H1 (cell line): ENCODE data around the gene STK32C. TPM values are rescaled to one million over a fixed set of nuclear protein-coding genes. Genes with fewer than 3 reads are reported as not detected.

Source experiments
- CTCF ChIA-PET: fragments of 300-600 bp; sonication (Branson Sonifier 250); formaldehyde crosslinking; loops from one replicate; lab custom pipeline; 2021; ENCODE audit not compliant: partially characterized antibody; lab: Charles Lee
- POLR2A ChIA-PET: fragments of 300-600 bp; sonication (Branson Sonifier 250); formaldehyde crosslinking; loops from one replicate; lab custom pipeline; 2021; ENCODE audit warnings: inconsistent platforms; ENCODE audit not compliant: partially characterized antibody; lab: Charles Lee
- DNase-seq, 2 experiments: peaks; one replicate each; pipeline versions ENCODE4 v3.0.0 to v3.0.0-alpha.2; 2010 to 2022; ENCODE audit warnings: low spot score in 2 of 2, low read depth in 1 of 2, mixed read lengths in 1 of 2
- FAIRE-seq: peaks from 2 replicates; lab custom pipeline; 2011; peaks lifted over from hg19 to GRCh38; lab: Jason Lieb, UNC
- H2AFZ ChIP-seq: 2 replicates; pipeline ENCODE4 v1.8.1; 2012; ENCODE audit warnings: low read length, inconsistent platforms
- H2AK5ac ChIP-seq: 2 replicates; pipeline ENCODE4 v1.6.1; 2013; ENCODE audit warnings: low read depth, low read length
- H2BK120ac ChIP-seq: replicated peaks from 2 replicates; pipeline ENCODE3; 2013; ENCODE audit warnings: low read depth, low read length, inconsistent platforms
- H2BK12ac ChIP-seq: 2 replicates; pipeline ENCODE4 v1.6.1; 2013; ENCODE audit warnings: low read depth, low read length
- H2BK15ac ChIP-seq: 2 replicates; pipeline ENCODE4 v1.6.1; 2013; ENCODE audit warnings: low read length
- H2BK20ac ChIP-seq: 2 replicates; pipeline ENCODE4 v1.6.1; 2013; ENCODE audit warnings: low read length
- H2BK5ac ChIP-seq: 2 replicates; pipeline ENCODE4 v1.6.1; 2013; ENCODE audit warnings: low read depth, low read length
- H3K14ac ChIP-seq: 2 replicates; pipeline ENCODE4 v1.6.1; 2013; ENCODE audit warnings: inconsistent platforms; ENCODE audit not compliant: insufficient read length
- H3K18ac ChIP-seq: 2 replicates; pipeline ENCODE4 v1.6.1; 2013; ENCODE audit warnings: low read length; ENCODE audit errors: extremely low read depth
- H3K23ac ChIP-seq: 2 replicates; pipeline ENCODE4 v1.6.1; 2013; ENCODE audit warnings: inconsistent platforms; ENCODE audit not compliant: insufficient read length
- H3K23me2 ChIP-seq: 2 replicates; pipeline ENCODE4 v1.6.1; 2013; ENCODE audit warnings: low read depth, low read length
- H3K27ac ChIP-seq: 2 replicates; pipeline ENCODE4 v1.6.1; 2011; ENCODE audit warnings: low read depth, low read length, inconsistent platforms
- H3K27me3 ChIP-seq, 4 experiments: replicated peaks in 1 of 4; 1 replicate in 1 of 4; 2 replicates in 3 of 4; pipeline versions ENCODE4 v1.6.1 to v1.8.1; 2011 to 2013; ENCODE audit warnings: low read length in 3 of 4, mild to moderate bottlenecking in 3 of 4, inconsistent platforms in 2 of 4, mixed read lengths in 2 of 4, moderate library complexity in 1 of 4; ENCODE audit not compliant: control insufficient read depth in 3 of 4, insufficient read depth in 3 of 4; ENCODE audit errors: extremely low read depth in 1 of 4
- H3K36me3 ChIP-seq, 4 experiments: 2 replicates each; pipeline versions ENCODE4 v1.6.1 to v1.8.1; 2011 to 2013; ENCODE audit warnings: mild to moderate bottlenecking in 4 of 4, low read length in 3 of 4, moderate library complexity in 2 of 4, control low read depth in 1 of 4, inconsistent platforms in 1 of 4; ENCODE audit not compliant: insufficient read depth in 4 of 4, control insufficient read depth in 2 of 4
- H3K4ac ChIP-seq: replicated peaks from 2 replicates; pipeline ENCODE3; 2013; ENCODE audit warnings: low read length, low read depth, mixed read lengths, inconsistent platforms; ENCODE audit not compliant: insufficient read length
- H3K4me1 ChIP-seq, 4 experiments: replicated peaks in 1 of 4; 1 replicate in 1 of 4; 2 replicates in 3 of 4; pipeline versions ENCODE4 v1.6.1 to v1.8.1; 2011 to 2013; ENCODE audit warnings: low read length in 3 of 4, inconsistent platforms in 2 of 4, mixed read lengths in 1 of 4; ENCODE audit not compliant: insufficient read depth in 4 of 4, control insufficient read depth in 3 of 4
- H3K4me2 ChIP-seq, 2 experiments: 2 replicates each; pipeline versions ENCODE4 v1.6.1 to v1.8.1; 2011 to 2013; ENCODE audit warnings: low read depth in 2 of 2, low read length in 2 of 2, control low read depth in 1 of 2, inconsistent platforms in 1 of 2, mild to moderate bottlenecking in 1 of 2; ENCODE audit not compliant: insufficient read depth in 1 of 2
- H3K4me3 ChIP-seq, 4 experiments: fragments of 200-600, 300-600 bp in 1 of 4; sonication (generic), shearing (Covaris generic), sonication (Bioruptor Twin) in 1 of 4; 2 replicates each; pipeline versions ENCODE4 v1.5.1 to v1.8.1; 2011 to 2016; ENCODE audit warnings: low read length in 4 of 4, low read depth in 3 of 4, control low read depth in 2 of 4, inconsistent platforms in 2 of 4, mild to moderate bottlenecking in 2 of 4, mixed read lengths in 1 of 4, moderate library complexity in 1 of 4; ENCODE audit not compliant: insufficient read depth in 2 of 4; ENCODE audit errors: extremely low read depth in 1 of 4
- H3K56ac ChIP-seq: replicated peaks from 2 replicates; pipeline ENCODE3; 2013; ENCODE audit warnings: low read depth, mild to moderate bottlenecking, mixed read lengths, low read length, inconsistent platforms; ENCODE audit not compliant: insufficient read length
- H3K79me1 ChIP-seq: 2 replicates; pipeline ENCODE4 v1.6.1; 2013; ENCODE audit warnings: low read depth, low read length, control low read depth
- H3K79me2 ChIP-seq, 2 experiments: 2 replicates each; pipeline versions ENCODE4 v1.6.1 to v1.8.1; 2012 to 2013; ENCODE audit warnings: low read length in 2 of 2, mild to moderate bottlenecking in 2 of 2, inconsistent platforms in 1 of 2; ENCODE audit not compliant: insufficient read depth in 2 of 2, control insufficient read depth in 1 of 2
- H3K9ac ChIP-seq, 4 experiments: replicated peaks in 1 of 4; 1 replicate in 1 of 4; 2 replicates in 3 of 4; pipeline versions ENCODE4 v1.6.1 to v1.8.1; 2011 to 2013; ENCODE audit warnings: low read depth in 3 of 4, low read length in 3 of 4, control low read depth in 2 of 4, mild to moderate bottlenecking in 2 of 4, moderate library complexity in 2 of 4, inconsistent platforms in 1 of 4; ENCODE audit errors: extremely low read depth in 1 of 4
- H3K9me3 ChIP-seq, 2 experiments: 2 replicates each; pipeline versions ENCODE4 v1.6.1 to v1.8.1; 2012 to 2013; ENCODE audit warnings: mild to moderate bottlenecking in 2 of 2, moderate library complexity in 2 of 2, control low read depth in 1 of 2, inconsistent platforms in 1 of 2, low read depth in 1 of 2, low read length in 1 of 2, mixed read lengths in 1 of 2; ENCODE audit not compliant: insufficient read depth in 2 of 2
- H4K20me1 ChIP-seq, 2 experiments: replicated peaks in 1 of 2; 2 replicates each; pipeline versions ENCODE3 to v1.8.1; 2011 to 2013; ENCODE audit warnings: inconsistent platforms in 2 of 2, low read length in 2 of 2, mild to moderate bottlenecking in 1 of 2; ENCODE audit not compliant: insufficient read depth in 2 of 2, control insufficient read depth in 1 of 2
- H4K5ac ChIP-seq: 2 replicates; pipeline ENCODE4 v1.6.1; 2013; ENCODE audit warnings: low read length, low read depth, mixed read lengths, inconsistent platforms; ENCODE audit not compliant: insufficient read length
- H4K8ac ChIP-seq: 2 replicates; pipeline ENCODE4 v1.8.0; 2013; ENCODE audit warnings: mild to moderate bottlenecking, moderate library complexity, low read length, inconsistent platforms; ENCODE audit not compliant: insufficient read depth; ENCODE audit errors: extremely low read depth
- H4K91ac ChIP-seq: replicated peaks from 2 replicates; pipeline ENCODE3; 2013; ENCODE audit warnings: low read length, mixed read lengths, inconsistent platforms; ENCODE audit not compliant: insufficient read length
- ATF2 ChIP-seq: IDR thresholded peaks from 2 replicates; pipeline ENCODE4 v1.6.1; 2012; ENCODE audit warnings: low read length, inconsistent platforms
- FOSL1 ChIP-seq: IDR thresholded peaks from 2 replicates; pipeline ENCODE4 v1.6.1; 2011; ENCODE audit warnings: mild to moderate bottlenecking, low read depth, low read length, moderate library complexity; ENCODE audit not compliant: insufficient read depth
- PHF8 ChIP-seq: fragments of 200-600 bp; sonication (generic); conservative IDR thresholded peaks from 2 replicates; pipeline ENCODE4 v1.7.1; 2012; ENCODE audit warnings: low read depth, mild to moderate bottlenecking, inconsistent platforms, low read length, moderate library complexity
- POLR2A ChIP-seq, 2 experiments: IDR thresholded peaks; 1 replicate in 1 of 2; 2 replicates in 1 of 2; pipeline ENCODE4 v1.6.1; 2011; ENCODE audit warnings: low read depth in 2 of 2, low read length in 2 of 2, mild to moderate bottlenecking in 2 of 2; ENCODE audit errors: control extremely low read depth in 1 of 2
- POLR2AphosphoS5 ChIP-seq: IDR thresholded peaks from 2 replicates; pipeline ENCODE4 v1.6.1; 2011; ENCODE audit warnings: low read depth, low read length
- RXRA ChIP-seq: IDR thresholded peaks from 2 replicates; pipeline ENCODE4 v1.6.1; 2011; ENCODE audit warnings: low read depth, mild to moderate bottlenecking, low read length, moderate library complexity; ENCODE audit not compliant: insufficient read depth
- SAP30 ChIP-seq: fragments of 300-600 bp; sonication (generic); IDR thresholded peaks from 2 replicates; pipeline ENCODE4 v1.7.1; 2012; ENCODE audit warnings: low read length, moderate library complexity, mild to moderate bottlenecking, inconsistent platforms; ENCODE audit not compliant: insufficient read depth, insufficient replicate concordance
- SIRT6 ChIP-seq: IDR thresholded peaks from one replicate; pipeline ENCODE4 v1.7.1; 2012; ENCODE audit warnings: low read length, inconsistent platforms
- SRF ChIP-seq: IDR thresholded peaks from 2 replicates; pipeline ENCODE4 v1.6.1; 2011; ENCODE audit warnings: mild to moderate bottlenecking, low read depth, low read length, moderate library complexity
- SUZ12 ChIP-seq: fragments of 200-600 bp; sonication (generic); IDR thresholded peaks from 2 replicates; pipeline ENCODE4 v1.6.1; 2012; ENCODE audit warnings: mild to moderate bottlenecking, inconsistent platforms, low read length, moderate library complexity, mixed read lengths
- TAF1 ChIP-seq: IDR thresholded peaks from 2 replicates; pipeline ENCODE4 v1.6.1; 2011; ENCODE audit warnings: mild to moderate bottlenecking, low read depth, low read length
- WGBS, 2 experiments: shearing (Covaris generic) in 1 of 2; methylation state at CpG; one replicate each; pipeline versions ENCODE4 v1.1.6 to v1.1.7; 2013 to 2015; ENCODE audit warnings: low lambda C conversion rate in 2 of 2, mixed read lengths in 2 of 2, inconsistent platforms in 1 of 2, low coverage in 1 of 2, missing lambda C conversion rate in 1 of 2; ENCODE audit not compliant: insufficient replicate concordance in 2 of 2, insufficient coverage in 1 of 2, insufficient read length in 1 of 2; ENCODE audit errors: extremely low coverage in 1 of 2, missing lambda C conversion rate in 1 of 2; 5-methylcytosine and 5-hydroxymethylcytosine counted together
- polyA plus RNA-seq, 7 experiments: library from polyadenylated mRNA; depleted of rRNA in 3 of 7; stranded (reverse) in 5 of 7; unstranded in 2 of 7; fragments of >200 nt in 5 of 7; fragments of 200-250 nt in 2 of 7; gene quantifications; 1 replicate in 5 of 7; 2 replicates in 1 of 7; 4 replicates in 1 of 7; pipeline versions ENCODE4 v1.2.1 to v1.2.3, GENCODE V29; 2011 to 2013; ENCODE audit warnings: missing spikeins in 2 of 7, mixed read lengths in 2 of 7
- total RNA-seq: library from RNA; stranded (reverse); fragmentation: NEBNext Ultra II Directional; extraction: Animal tissue kit (Norgen Biotek cat#: 25700); gene quantifications from 2 replicates; pipeline ENCODE4 v1.2.1, GENCODE V29; 2021

STK32C gene
- total and polyA plus RNA-seq, 2 of the 8 experiments (the other 6 are each of a cell fraction or from before 2014, with no cell fraction given) = 10.6 to 15.6 TPM

- H4K91ac ChIP-seq = no peak overlapping the region
- POLR2A ChIA-PET = interaction anchor here (1.0 kb wide), 1 partner anchor 9 kb away, joined by 3 read pairs; no protein-coding TSS in a partner anchor
- TF ChIP-seq POLR2AphosphoS5 (no peak), RXRA (no peak), FOSL1 (no peak), SAP30 (no peak), SIRT6 (no peak), POLR2A (IDR thresholded peaks at IDR 0.05; ENCODE audit: control extremely low read depth in 1 of 2, low read depth in 2 of 2, low read length in 2 of 2) (no peak), SUZ12 (no peak), SRF (no peak), PHF8 (no peak), TAF1 (no peak), ATF2 (no peak)
These were observed 10.9 kb downstream of the STK32C start for GRCh38 chr10:132296666-132297443.

More at GRCh38 chr10:132296666-132297443, 10.9 kb downstream of the STK32C start:
- H2BK20ac ChIP-seq = no peak overlapping the region
- no peak overlapping the region for H3K14ac ChIP-seq
- no peak overlapping the region for H3K23ac ChIP-seq
- H3K36me3 ChIP-seq = no peaks in the 10 kb centered on the region
- 0 out of 2 replicates have a peak overlapping the region, but pooled peaks have one; percentile 16 for H2BK5ac ChIP-seq
- H4K20me1 ChIP-seq = peaks cover 8 to 11% of the 10 kb centered on the region in 2 experiments
- H2BK120ac ChIP-seq = no peak overlapping the region
- H3K27me3 ChIP-seq = no peaks in the 10 kb centered on the region
- DNase-seq (no peak), FAIRE-seq (no peak)
- H3K9me3 ChIP-seq = no peaks in the 10 kb centered on the region
- WGBS, 2 experiments = 91% methylated on average over 24 of the region's 28 CpGs; no CpG with 5 or more reads in 1 of the 2 experiments
- H3K18ac ChIP-seq = no peak overlapping the region
- peak overlapping the region; percentile 29; the same call in 1 of the 2 replicates for H4K8ac ChIP-seq
- no peak overlapping the region for H3K4ac ChIP-seq
- no peak overlapping the region for H3K27ac ChIP-seq
- CTCF ChIA-PET = interaction anchor here (0.6 to 2.1 kb wide), 8 partner anchors 9 to 591 kb away, joined by 3 to 10 read pairs (median 3); no protein-coding TSS in a partner anchor
- H3K4me1 ChIP-seq = peaks cover 0 to 15% (median 11%) of the 10 kb centered on the region in 4 experiments; a peak in 6 of 7 replicates
- no peak overlapping the region for H3K9ac ChIP-seq
- no peak overlapping the region for H2AK5ac ChIP-seq
- H3K4me2 ChIP-seq = no peak overlapping the region
- no peak overlapping the region for H2BK12ac ChIP-seq
- H2AFZ ChIP-seq = no peak overlapping the region
- H2BK15ac ChIP-seq = no peak overlapping the region
- no peak overlapping the region for H4K5ac ChIP-seq
- H3K23me2 ChIP-seq = no peaks in the 10 kb centered on the region
- no peaks in the 10 kb centered on the region for H3K79me1 ChIP-seq
- H3K4me3 ChIP-seq = no peak overlapping the region
- no peak overlapping the region for H3K56ac ChIP-seq
- no peaks in the 10 kb centered on the region for H3K79me2 ChIP-seq
